ENCODE measurements around the gene PAX3. TPM values are rescaled to one million over a fixed set of nuclear protein-coding genes. Genes with fewer than 3 reads are reported as not detected.

PAX3 gene
- total RNA-seq, 1 experiment from 2014 or later: not detected

DNA sequence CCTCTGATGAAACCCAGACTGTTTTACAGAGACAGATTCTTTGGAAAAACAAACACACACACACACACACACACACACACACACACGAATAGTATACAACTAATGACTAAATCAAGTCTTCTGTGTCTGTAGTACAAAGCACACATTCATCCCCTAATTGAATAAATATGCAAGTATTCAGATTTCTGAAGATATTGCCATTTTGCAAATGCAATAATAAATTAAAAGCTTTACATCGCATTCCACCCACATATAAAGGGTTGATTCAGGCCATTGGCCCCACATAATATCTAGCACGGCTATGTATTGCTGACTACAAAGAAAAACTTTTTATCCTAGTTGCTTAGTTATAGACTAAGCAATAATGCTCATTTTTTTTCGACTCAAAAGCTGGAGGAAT lies 86.2 kb downstream of the PAX3 start:
- Histone ChIP-seq H4K20me1 (ENCODE audit: insufficient read depth) (no peaks in the 10 kb centered on the region), H3K9me2 (ENCODE audit: insufficient read depth) (no peaks in the 10 kb centered on the region)

More for the DNA sequence above, 86.2 kb downstream of the PAX3 start:
- no peak overlapping the region for H3K9ac ChIP-seq (ENCODE audit: low read length)
- ATAC-seq: no peak
- no peaks in the 10 kb centered on the region for H3K36me3 ChIP-seq (ENCODE audit: control insufficient read depth in 1 of 2, insufficient read depth in 2 of 2, low read length in 2 of 2)
- RAD21 ChIA-PET (ENCODE audit: low non-redundant PET in 1 of 2, low total read pairs in 2 of 2, uncharacterized antibody in 2 of 2, unreplicated experiment in 2 of 2): no interaction called here
- no peak overlapping the region for H3K27ac ChIP-seq (ENCODE audit: low read depth, low read length)
- no peaks in the 10 kb centered on the region for H3K9me3 ChIP-seq (ENCODE audit: control insufficient read depth in 1 of 2, insufficient read depth in 1 of 2, low read depth in 1 of 2, low read length in 2 of 2)
- H2AFZ ChIP-seq (ENCODE audit: low read depth, low read length, poor library complexity, severe bottlenecking): no peak overlapping the region
- no peaks in the 10 kb centered on the region for H3K4me1 ChIP-seq (ENCODE audit: control insufficient read depth in 1 of 2, insufficient read depth in 2 of 2, low read length in 2 of 2)
- DNase-seq (ENCODE audit: low read depth, low spot score): no peak
- no peak for TF ChIP-seq YY1 (IDR thresholded peaks at IDR 0.05; ENCODE audit: extremely low read depth, insufficient replicate concordance, low read depth, low read length)
- no peak for TF ChIP-seq FOSL1 (IDR thresholded peaks at IDR 0.05; ENCODE audit: low read depth)
- TF ChIP-seq ZNF274 (IDR thresholded peaks at IDR 0.05; ENCODE audit: low read depth, low read length): no peak
- TF ChIP-seq, protein P1, sequence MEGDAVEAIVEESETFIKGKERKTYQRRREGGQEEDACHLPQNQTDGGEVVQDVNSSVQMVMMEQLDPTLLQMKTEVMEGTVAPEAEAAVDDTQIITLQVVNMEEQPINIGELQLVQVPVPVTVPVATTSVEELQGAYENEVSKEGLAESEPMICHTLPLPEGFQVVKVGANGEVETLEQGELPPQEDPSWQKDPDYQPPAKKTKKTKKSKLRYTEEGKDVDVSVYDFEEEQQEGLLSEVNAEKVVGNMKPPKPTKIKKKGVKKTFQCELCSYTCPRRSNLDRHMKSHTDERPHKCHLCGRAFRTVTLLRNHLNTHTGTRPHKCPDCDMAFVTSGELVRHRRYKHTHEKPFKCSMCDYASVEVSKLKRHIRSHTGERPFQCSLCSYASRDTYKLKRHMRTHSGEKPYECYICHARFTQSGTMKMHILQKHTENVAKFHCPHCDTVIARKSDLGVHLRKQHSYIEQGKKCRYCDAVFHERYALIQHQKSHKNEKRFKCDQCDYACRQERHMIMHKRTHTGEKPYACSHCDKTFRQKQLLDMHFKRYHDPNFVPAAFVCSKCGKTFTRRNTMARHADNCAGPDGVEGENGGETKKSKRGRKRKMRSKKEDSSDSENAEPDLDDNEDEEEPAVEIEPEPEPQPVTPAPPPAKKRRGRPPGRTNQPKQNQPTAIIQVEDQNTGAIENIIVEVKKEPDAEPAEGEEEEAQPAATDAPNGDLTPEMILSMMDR (IDR thresholded peaks at IDR 0.05 in 2 of 3, conservative IDR thresholded peaks at IDR 0.05 in 1 of 3; ENCODE audit: borderline replicate concordance in 1 of 3, insufficient read depth in 1 of 3, low read depth in 2 of 3, low read length in 2 of 3): no peak
- TF ChIP-seq EZH2phosphoT487 (IDR thresholded peaks at IDR 0.05; ENCODE audit: borderline replicate concordance): no peak
- no peak for TF ChIP-seq SRF (IDR thresholded peaks at IDR 0.05; ENCODE audit: low read depth)
- no peak for TF ChIP-seq SP1 (IDR thresholded peaks at IDR 0.05; ENCODE audit: low read depth)
- TF ChIP-seq, protein P2, sequence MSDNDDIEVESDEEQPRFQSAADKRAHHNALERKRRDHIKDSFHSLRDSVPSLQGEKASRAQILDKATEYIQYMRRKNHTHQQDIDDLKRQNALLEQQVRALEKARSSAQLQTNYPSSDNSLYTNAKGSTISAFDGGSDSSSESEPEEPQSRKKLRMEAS (IDR thresholded peaks at IDR 0.05): no peak
- TF ChIP-seq EZH2 (IDR thresholded peaks at IDR 0.05): no peak
- TF ChIP-seq RAD21 (IDR thresholded peaks at IDR 0.05; ENCODE audit: low read depth): no peak
- no peak for TF ChIP-seq CBX3 (IDR thresholded peaks at IDR 0.05; ENCODE audit: low read depth)
- peaks cover 81% of the 10 kb centered on the region for H3K27me3 ChIP-seq (ENCODE audit: insufficient read depth, low read length)
- no TSS peak for BruUV-seq (replicated peaks)
- no peak overlapping the region for H3K4me2 ChIP-seq (ENCODE audit: low read length)
- POLR2A ChIA-PET: no interaction called here
- no peaks in the 10 kb centered on the region for H3K79me2 ChIP-seq (ENCODE audit: insufficient read depth, low read length)
- no peak overlapping the region for H3K4me3 ChIP-seq (replicated peaks in 1 of 2; ENCODE audit: low read depth in 1 of 2, low read length in 2 of 2)
- CTCF ChIA-PET: no interaction called here
- intact Hi-C loops (cut with micrococcal nuclease): no loop called here
